ENCODE data around the gene PLEKHG4. TPM values are rescaled to one million over a fixed set of nuclear protein-coding genes. Genes with fewer than 3 reads are reported as not detected.

Gene PLEKHG4
- total and polyA plus RNA-seq, 12 donors, result 4.1 to 48.7 (median 11.2) TPM

DNA sequence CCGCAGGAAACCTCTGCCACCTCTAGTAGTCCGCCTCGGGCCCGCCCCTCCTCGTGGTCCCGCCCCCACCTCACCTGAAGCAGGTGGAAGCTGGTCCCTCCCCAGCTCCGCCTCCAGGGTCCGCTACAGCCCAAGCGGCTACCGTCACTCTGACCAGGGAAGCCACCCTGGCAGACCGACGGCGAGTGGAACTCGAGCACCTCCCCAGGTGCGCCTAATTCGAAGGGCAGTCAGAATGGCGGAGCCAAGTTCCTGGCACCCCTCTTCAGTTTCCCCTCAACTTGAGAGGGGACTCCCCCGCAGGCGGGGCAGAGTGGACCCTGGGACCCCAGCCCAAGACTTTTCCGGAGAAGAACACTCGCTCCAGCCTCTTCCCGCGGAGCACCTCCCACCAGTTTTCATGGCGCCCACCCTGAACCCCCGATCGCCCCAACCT lies 32.6 kb upstream of the PLEKHG4 start:
- 0 to 1% (median 0%) methylated on average over 12 to 26 of the region's 26 CpGs; no CpG with 5 or more reads in 1 of the 4 donors for WGBS, 4 donors
- Histone ChIP-seq H3K36me3 (replicated peaks in 1 of 2) (no peaks in the 10 kb centered on the region), H3K4me3 (peak overlapping the region; percentile 62 to 89 (median 84)), H3K9me3 (replicated peaks in 1 of 3) (no peaks in the 10 kb centered on the region), H3K27ac (peak overlapping the region; percentile 83 to 94 (median 85)), H3K4me1 (replicated peaks in 1 of 2) (peaks cover 50 to 58% of the 10 kb centered on the region in 2 donors), H3K27me3 (peaks cover 5% of the 10 kb centered on the region)
- DNase-seq, result peak in 5 of 7 donors; percentile 52 to 74 (median 70)
- intact Hi-C loops (cut with DNase I), result no loop called here
- no peak for TF ChIP-seq POLR2A (IDR thresholded peaks at IDR 0.05)
- TF ChIP-seq, protein P1, sequence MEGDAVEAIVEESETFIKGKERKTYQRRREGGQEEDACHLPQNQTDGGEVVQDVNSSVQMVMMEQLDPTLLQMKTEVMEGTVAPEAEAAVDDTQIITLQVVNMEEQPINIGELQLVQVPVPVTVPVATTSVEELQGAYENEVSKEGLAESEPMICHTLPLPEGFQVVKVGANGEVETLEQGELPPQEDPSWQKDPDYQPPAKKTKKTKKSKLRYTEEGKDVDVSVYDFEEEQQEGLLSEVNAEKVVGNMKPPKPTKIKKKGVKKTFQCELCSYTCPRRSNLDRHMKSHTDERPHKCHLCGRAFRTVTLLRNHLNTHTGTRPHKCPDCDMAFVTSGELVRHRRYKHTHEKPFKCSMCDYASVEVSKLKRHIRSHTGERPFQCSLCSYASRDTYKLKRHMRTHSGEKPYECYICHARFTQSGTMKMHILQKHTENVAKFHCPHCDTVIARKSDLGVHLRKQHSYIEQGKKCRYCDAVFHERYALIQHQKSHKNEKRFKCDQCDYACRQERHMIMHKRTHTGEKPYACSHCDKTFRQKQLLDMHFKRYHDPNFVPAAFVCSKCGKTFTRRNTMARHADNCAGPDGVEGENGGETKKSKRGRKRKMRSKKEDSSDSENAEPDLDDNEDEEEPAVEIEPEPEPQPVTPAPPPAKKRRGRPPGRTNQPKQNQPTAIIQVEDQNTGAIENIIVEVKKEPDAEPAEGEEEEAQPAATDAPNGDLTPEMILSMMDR (IDR thresholded peaks at IDR 0.05), result no peak

DNA sequence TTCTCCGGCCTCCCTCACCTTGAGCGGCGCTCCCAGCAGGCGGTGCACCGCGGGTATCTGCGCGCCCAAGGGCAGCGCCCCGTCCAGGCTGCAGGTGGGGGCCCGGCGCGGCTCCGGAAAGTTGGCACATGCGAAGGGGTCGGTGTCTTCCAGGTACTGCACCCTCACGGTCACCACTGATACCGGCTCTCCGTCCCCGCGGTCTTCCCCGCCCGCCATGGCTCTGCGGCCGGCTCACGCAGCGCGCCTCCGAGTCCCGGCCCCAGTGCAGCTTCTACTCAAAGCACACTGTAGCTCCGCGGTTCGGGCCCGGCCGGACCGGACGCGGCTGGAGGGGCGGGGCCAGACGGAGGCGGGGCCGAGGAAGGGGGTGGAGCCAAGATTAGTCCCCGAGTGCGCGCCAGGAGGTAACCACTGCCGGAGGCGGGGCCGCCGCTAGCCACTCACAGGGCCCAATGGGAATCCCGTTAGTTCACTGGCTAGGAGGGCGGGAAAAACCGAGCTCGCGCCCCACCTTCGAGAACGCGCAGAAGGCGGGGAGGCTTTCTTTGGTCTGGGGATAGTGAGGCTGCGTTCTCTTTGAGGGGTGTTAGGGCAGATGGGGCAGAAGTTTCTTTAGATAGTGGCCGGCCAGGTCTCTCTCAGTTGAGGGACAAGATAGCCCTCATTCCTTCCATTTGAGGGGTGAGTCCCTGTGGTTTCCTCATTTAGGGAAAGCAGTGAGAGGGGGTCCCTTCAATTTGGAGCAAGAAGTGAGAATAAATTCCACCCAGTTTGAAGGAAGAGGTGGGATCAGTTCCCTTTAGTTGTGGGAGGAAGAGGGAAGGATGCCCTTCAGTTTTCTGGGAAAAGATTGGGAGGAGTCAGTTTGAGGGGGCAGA lies 31.9 kb upstream of the PLEKHG4 start, which contains the start of gene FHOD1:
Gene FHOD1, minus strand, starts transcription at position 290 of the 881 bp plus-strand sequence. Its CDS starts 71 bp downstream, at position 219.
- peaks cover 44 to 51% of the 10 kb centered on the region in 2 donors for H3K4me1 ChIP-seq (replicated peaks in 1 of 2)
- 0 to 1% (median 0%) methylated on average over 31 to 60 of the region's 60 CpGs for WGBS, 4 donors

DNA sequence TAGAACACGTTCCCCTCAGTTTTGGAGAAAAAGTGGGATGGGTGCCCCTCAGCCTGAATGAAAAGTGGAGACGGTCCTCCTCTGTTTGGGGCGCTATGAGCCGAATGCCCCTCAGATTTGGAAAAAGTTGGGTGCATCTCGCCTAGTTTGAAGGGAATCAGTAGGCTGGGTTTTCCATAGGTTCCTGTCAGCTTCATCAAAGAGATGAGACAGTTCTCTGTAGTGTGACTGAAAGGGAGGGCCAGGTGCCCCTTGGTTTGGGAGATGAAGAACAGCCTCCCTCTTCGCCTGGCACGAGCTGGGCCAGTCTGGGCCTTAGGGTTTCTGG lies 31.3 kb upstream of the PLEKHG4 start:
- intact Hi-C loops (cut with DNase I), result no loop called here
- Histone ChIP-seq H3K36me3 (replicated peaks in 1 of 2) (no peaks in the 10 kb centered on the region), H3K27me3 (peaks cover 5% of the 10 kb centered on the region), H3K4me3 (peak overlapping the region in 2 of 4 donors; percentile 18 to 89), H3K27ac (no peak overlapping the region), H3K9me3 (replicated peaks in 1 of 3) (no peaks in the 10 kb centered on the region), H3K4me1 (replicated peaks in 1 of 2) (peaks cover 40 to 45% of the 10 kb centered on the region in 2 donors)
- WGBS, 4 donors, result 10 to 12% (median 11%) methylated on average over 6 to 7 of the region's 7 CpGs
- TF ChIP-seq, protein P1 (IDR thresholded peaks at IDR 0.05), result no peak
- no peak for TF ChIP-seq POLR2A (IDR thresholded peaks at IDR 0.05)
- peak in 1 of 7 donors; percentile 6 for DNase-seq

More for the DNA sequence above, 31.9 kb upstream of the PLEKHG4 start, which contains the start of gene FHOD1:
- TF ChIP-seq, protein P1 (IDR thresholded peaks at IDR 0.05), result peak in 1 of 6 experiments; percentile 33
- TF ChIP-seq POLR2A (IDR thresholded peaks at IDR 0.05), result peak; percentile 89 to 98
- H3K4me3 ChIP-seq, result peak within 1 kb of the TSS; percentile 62 to 89 (median 84)
- H3K36me3 ChIP-seq (replicated peaks in 1 of 2), result no peaks in the 10 kb centered on the region
- intact Hi-C loops (cut with DNase I), result no loop called here
- DNase-seq, result peak; percentile 97 to 99 (median 98)
- peaks cover 5% of the 10 kb centered on the region for H3K27me3 ChIP-seq
- H3K9me3 ChIP-seq (replicated peaks in 1 of 3), result no peaks in the 10 kb centered on the region
- H3K27ac ChIP-seq, result peak within 1 kb of the TSS; percentile 83 to 94 (median 85)

DNA sequence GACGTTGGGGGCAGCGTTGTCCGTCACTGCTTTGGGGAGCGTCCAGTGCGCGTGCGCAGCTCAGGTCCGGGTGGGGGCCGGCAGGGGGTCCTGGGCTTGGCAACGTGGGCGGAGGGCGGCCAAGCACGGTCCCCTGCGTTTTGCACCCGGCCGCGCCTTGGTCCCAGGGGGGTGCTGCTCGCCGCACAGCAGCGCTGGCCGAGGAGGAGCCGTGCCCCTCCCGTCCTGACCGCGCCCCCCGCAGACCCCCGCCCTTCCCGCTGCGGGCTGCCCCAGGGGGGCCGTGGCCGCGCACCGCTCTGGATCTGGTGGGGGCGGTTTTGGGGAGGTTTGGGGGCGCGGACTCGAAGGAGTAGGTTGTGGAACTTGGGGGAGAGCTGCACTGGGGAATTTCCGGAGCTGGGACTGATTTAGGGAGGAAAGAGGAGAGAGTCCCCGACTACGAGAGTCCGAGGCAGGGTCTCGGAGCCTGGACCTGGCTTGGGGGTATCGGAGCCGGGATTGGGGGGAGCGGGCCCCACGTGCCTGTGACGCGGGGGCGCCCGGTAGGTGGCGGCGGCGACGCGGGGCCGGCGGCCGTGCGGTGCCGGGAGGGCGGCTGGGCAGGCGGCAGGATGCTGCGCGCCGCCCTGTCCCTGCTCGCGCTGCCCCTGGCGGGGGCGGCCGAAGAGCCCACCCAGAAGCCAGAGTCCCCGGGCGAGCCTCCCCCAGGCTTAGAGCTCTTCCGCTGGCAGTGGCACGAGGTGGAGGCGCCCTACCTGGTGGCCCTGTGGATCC lies 30.7 kb upstream of the PLEKHG4 start, which contains the start of gene SLC9A5:
Gene SLC9A5, plus strand, starts transcription at position 579 of the 777 bp plus-strand sequence. Its CDS starts 36 bp downstream, at position 615.
- Histone ChIP-seq H3K36me3 (replicated peaks in 1 of 2) (no peaks in the 10 kb centered on the region), H3K27ac (no peak within 1 kb of the TSS), H3K27me3 (peaks cover 5% of the 10 kb centered on the region), H3K4me3 (peak within 1 kb of the TSS in 2 of 4 donors; percentile 18 to 89), H3K9me3 (replicated peaks in 1 of 3) (no peaks in the 10 kb centered on the region), H3K4me1 (replicated peaks in 1 of 2) (peaks cover 35 to 40% of the 10 kb centered on the region in 2 donors)
- WGBS, 4 donors, result 0 to 1% (median 1%) methylated on average over 22 to 75 of the region's 75 CpGs
- TF ChIP-seq, protein P1 (IDR thresholded peaks at IDR 0.05), result peak in 2 of 6 experiments; percentile 25 to 26
- TF ChIP-seq POLR2A (IDR thresholded peaks at IDR 0.05), result no peak
- peak in 3 of 7 donors; percentile 25 to 44 (median 25) for DNase-seq
- intact Hi-C loops (cut with DNase I), result no loop called here
